HCT116 (cell line): ENCODE results near the gene IFNL4. TPM values are rescaled to one million over a fixed set of nuclear protein-coding genes. Genes with fewer than 3 reads are reported as not detected.
"Not testable (repeated sequence)": the region's sequence is repeated elsewhere in the genome, so short reads cannot be mapped to it uniquely, and the experiment has no call there.

Experiments
- ATAC-seq: fragments of 200-7000 bp; cut with Tn5 transposase; 2 replicates; pipeline ENCODE4 v1.9.1; 2020; ENCODE audit warnings: mild to moderate bottlenecking, moderate library complexity
- BruUV-seq: library from RNA; stranded (reverse); fragments of 400-500 nt; replicated peaks from 2 replicates; lab custom pipeline; 2021; lab: Mats Ljungman, UMichigan
- CTCF ChIA-PET: fragments of 300-600 bp; sonication (Branson Sonifier 250); formaldehyde crosslinking; loops from one replicate; lab custom pipeline; 2021; ENCODE audit warnings: antibody characterized with exemption; lab: Charles Lee
- POLR2A ChIA-PET: fragments of 300-600, 350-600 bp; sonication (Branson Sonifier 250); formaldehyde crosslinking; loops from one replicate; lab custom pipeline; 2021; ENCODE audit warnings: antibody characterized with exemption; lab: Charles Lee
- RAD21 ChIA-PET, 2 experiments: fragments of 300-600 bp; sonication (Branson Sonifier 250); formaldehyde crosslinking; loops; one replicate each; lab custom pipeline; 2023; ENCODE audit warnings: low total read pairs in 2 of 2; ENCODE audit not compliant: uncharacterized antibody in 2 of 2, unreplicated experiment in 2 of 2, low non-redundant PET in 1 of 2; lab: Charles Lee
- DNase-seq: peaks from one replicate; pipeline ENCODE4 v3.0.0-alpha.2; 2010; ENCODE audit warnings: low read depth, low spot score
- H2AFZ ChIP-seq: fragments of 200-600 bp; shearing (Covaris generic), sonication (generic); 2 replicates; pipeline ENCODE4 v1.6.1; 2017; ENCODE audit warnings: low read depth, mixed run types, mixed read lengths, antibody characterized with exemption, low read length; ENCODE audit not compliant: poor library complexity, severe bottlenecking
- H3K27ac ChIP-seq: 2 replicates; pipeline ENCODE4 v1.5.1; 2012; ENCODE audit warnings: low read depth, low read length
- H3K27me3 ChIP-seq: fragments of 200-600 bp; sonication (generic); 2 replicates; pipeline ENCODE4 v1.6.1; 2016; ENCODE audit warnings: mixed run types, low read length, mixed read lengths; ENCODE audit not compliant: insufficient read depth
- H3K36me3 ChIP-seq, 2 experiments: fragments of 200-500 bp in 1 of 2; fragments of 200-600 bp in 1 of 2; sonication (Bioruptor generic) in 1 of 2; sonication (generic) in 1 of 2; 2 replicates each; pipeline versions ENCODE4 v1.5.1 to v1.6.1; 2014 to 2016; ENCODE audit warnings: low read length in 2 of 2, inconsistent platforms in 1 of 2, mixed read lengths in 1 of 2, mixed run types in 1 of 2; ENCODE audit not compliant: insufficient read depth in 2 of 2, control insufficient read depth in 1 of 2
- H3K4me1 ChIP-seq, 2 experiments: fragments of 200-600 bp in 1 of 2; sonication (generic) in 1 of 2; 2 replicates each; pipeline versions ENCODE4 v1.5.1 to v1.6.1; 2012 to 2017; ENCODE audit warnings: low read length in 2 of 2, inconsistent platforms in 1 of 2, mild to moderate bottlenecking in 1 of 2, mixed read lengths in 1 of 2, mixed run types in 1 of 2, moderate library complexity in 1 of 2; ENCODE audit not compliant: insufficient read depth in 2 of 2, control insufficient read depth in 1 of 2
- H3K4me2 ChIP-seq: fragments of 200-600 bp; sonication (generic); 2 replicates; pipeline ENCODE4 v1.6.1; 2017; ENCODE audit warnings: mixed run types, low read length, mixed read lengths
- H3K4me3 ChIP-seq, 2 experiments: fragments of 200-600 bp in 1 of 2; sonication (generic) in 1 of 2; replicated peaks in 1 of 2; 2 replicates each; pipeline ENCODE4 v1.5.1; 2011 to 2016; ENCODE audit warnings: low read length in 2 of 2, control low read depth in 1 of 2, low read depth in 1 of 2, mild to moderate bottlenecking in 1 of 2, mixed read lengths in 1 of 2, mixed run types in 1 of 2
- H3K79me2 ChIP-seq: fragments of 200-600 bp; sonication (generic); 2 replicates; pipeline ENCODE4 v1.6.1; 2017; ENCODE audit warnings: mild to moderate bottlenecking, mixed run types, low read length, moderate library complexity, mixed read lengths; ENCODE audit not compliant: insufficient read depth
- H3K9ac ChIP-seq: fragments of 200-600 bp; sonication (generic); 2 replicates; pipeline ENCODE4 v1.6.1; 2016; ENCODE audit warnings: low read length, mixed read lengths
- H3K9me2 ChIP-seq: fragments of 200-600 bp; sonication (generic), shearing (Covaris generic); 2 replicates; pipeline ENCODE4 v1.6.1; 2017; ENCODE audit warnings: mixed run types, mild to moderate bottlenecking, moderate library complexity; ENCODE audit not compliant: insufficient read depth
- H3K9me3 ChIP-seq, 2 experiments: fragments of 200-500 bp in 1 of 2; fragments of 200-600 bp in 1 of 2; sonication (Bioruptor generic) in 1 of 2; sonication (generic) in 1 of 2; 2 replicates each; pipeline ENCODE4 v1.6.1; 2014 to 2017; ENCODE audit warnings: low read length in 2 of 2, mixed read lengths in 2 of 2, inconsistent platforms in 1 of 2, low read depth in 1 of 2, mild to moderate bottlenecking in 1 of 2, mixed run types in 1 of 2, moderate library complexity in 1 of 2; ENCODE audit not compliant: control insufficient read depth in 1 of 2, insufficient read depth in 1 of 2
- H4K20me1 ChIP-seq: fragments of 200-600 bp; sonication (generic), shearing (Covaris generic); 2 replicates; pipeline ENCODE4 v1.6.1; 2017; ENCODE audit warnings: mixed run types, mild to moderate bottlenecking, moderate library complexity; ENCODE audit not compliant: insufficient read depth
- CTCF ChIP-seq, 3 experiments: fragments of 200-600 bp in 1 of 3; sonication (generic) in 1 of 3; IDR thresholded peaks in 2 of 3; conservative IDR thresholded peaks in 1 of 3; 2 replicates each; pipeline ENCODE4 v1.5.1; 2012 to 2017; ENCODE audit warnings: low read depth in 2 of 3, low read length in 2 of 3, antibody characterized with exemption in 1 of 3, borderline replicate concordance in 1 of 3, control low read depth in 1 of 3, mild to moderate bottlenecking in 1 of 3, mixed read lengths in 1 of 3, mixed run types in 1 of 3, moderate library complexity in 1 of 3; ENCODE audit not compliant: insufficient read depth in 1 of 3
- JUND ChIP-seq: IDR thresholded peaks from 2 replicates; pipeline ENCODE4 v1.6.1; 2012
- POLR2A ChIP-seq: IDR thresholded peaks from 2 replicates; pipeline ENCODE4 v1.7.0; 2011; ENCODE audit warnings: borderline replicate concordance; ENCODE audit not compliant: insufficient read depth, insufficient read length; ENCODE audit errors: extremely low read depth
- POLR2AphosphoS5 ChIP-seq: IDR thresholded peaks from 2 replicates; pipeline ENCODE4 v1.6.1; 2011; ENCODE audit warnings: mild to moderate bottlenecking, low read depth, low read length, moderate library complexity
- REST ChIP-seq: IDR thresholded peaks from 2 replicates; pipeline ENCODE4 v1.6.1; 2012; ENCODE audit warnings: low read depth
- SIN3A ChIP-seq: IDR thresholded peaks from 2 replicates; pipeline ENCODE4 v1.6.1; 2012; ENCODE audit warnings: low read depth
- YY1 ChIP-seq: IDR thresholded peaks from 2 replicates; pipeline ENCODE4 v1.6.1; 2011; ENCODE audit warnings: low read length, low read depth, moderate library complexity, mild to moderate bottlenecking; ENCODE audit not compliant: insufficient replicate concordance; ENCODE audit errors: extremely low read depth
- ZFX ChIP-seq: fragments of 450-650 bp; IDR thresholded peaks from 2 replicates; pipeline ENCODE4 v1.6.1; 2017
- intact Hi-C: fragments of 100-400 bp; cut with micrococcal nuclease; formaldehyde crosslinking; loops from 2 replicates; pipeline ENCODE4 v1.10.0; 2022
- total RNA-seq: library from RNA; stranded (reverse); gene quantifications from one replicate; pipeline ENCODE4 v1.2.1, GENCODE V29; 2021; ENCODE audit not compliant: unreplicated experiment
- TF ChIP-seq, protein P1 (sequence below): IDR thresholded peaks from 2 replicates; pipeline ENCODE4 v1.6.1; 2012

Gene IFNL4
- total RNA-seq, 1 experiment from 2014 or later: not detected

DNA sequence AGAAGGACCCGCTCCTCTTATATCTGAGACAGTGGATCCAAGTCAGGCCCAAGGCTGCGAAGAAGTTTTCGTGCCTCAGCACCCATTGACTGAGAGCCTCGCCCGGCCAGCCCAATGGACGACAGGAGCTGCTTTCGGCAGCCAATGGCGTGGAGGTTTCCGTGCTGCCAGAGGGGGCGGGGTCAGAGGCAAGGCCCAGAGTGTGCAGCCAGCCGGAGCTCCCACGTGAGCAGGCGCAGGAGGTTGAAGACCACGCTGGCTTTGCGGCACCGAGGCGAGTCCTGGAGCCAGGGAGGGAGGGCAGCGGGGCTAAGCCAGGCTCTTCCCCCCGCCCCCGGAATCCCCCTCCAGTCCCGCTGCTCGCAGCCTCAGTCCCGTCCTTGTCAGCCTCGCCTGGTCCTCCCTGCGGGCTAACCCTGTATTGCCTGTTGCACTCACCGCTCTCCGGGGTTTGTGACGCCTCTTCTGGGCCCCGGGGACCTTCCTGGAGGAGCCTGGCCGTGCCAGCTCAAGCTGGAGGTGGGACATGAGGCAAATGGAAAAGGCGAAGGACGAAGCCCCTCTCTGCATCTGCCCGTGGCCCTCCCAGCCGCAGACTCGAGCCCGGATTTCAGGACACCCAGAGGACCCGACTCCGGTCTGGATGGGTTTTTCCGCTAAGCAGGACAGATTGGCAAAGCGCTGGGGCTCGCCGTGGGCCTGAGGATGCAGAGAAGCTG is 1.5 kb downstream of the IFNL4 start:
- ChIA-PET CTCF (no interaction called here), RAD21 (no interaction called here), POLR2A (no interaction called here)
- Histone ChIP-seq H3K9ac (no peak overlapping the region), H3K4me2 (no peak overlapping the region), H3K79me2 (no peaks in the 10 kb centered on the region), H3K9me3 (no peaks in the 10 kb centered on the region), H3K9me2 (no peaks in the 10 kb centered on the region), H3K27ac (no peak overlapping the region), H3K4me1 (no peaks in the 10 kb centered on the region), H3K36me3 (no peaks in the 10 kb centered on the region), H4K20me1 (no peaks in the 10 kb centered on the region), H2AFZ (no peak overlapping the region), H3K27me3 (no peaks in the 10 kb centered on the region), H3K4me3 (no peak overlapping the region)
- TF ChIP-seq REST (no peak), POLR2AphosphoS5 (no peak), YY1 (no peak), CTCF (IDR thresholded peaks at IDR 0.05 in 2 of 3, conservative IDR thresholded peaks at IDR 0.05 in 1 of 3; ENCODE audit: borderline replicate concordance in 1 of 3, insufficient read depth in 1 of 3, low read depth in 2 of 3, low read length in 2 of 3) (no peak), JUND (no peak), ZFX (no peak), SIN3A (no peak), POLR2A (no peak)
- TF ChIP-seq, protein P1, sequence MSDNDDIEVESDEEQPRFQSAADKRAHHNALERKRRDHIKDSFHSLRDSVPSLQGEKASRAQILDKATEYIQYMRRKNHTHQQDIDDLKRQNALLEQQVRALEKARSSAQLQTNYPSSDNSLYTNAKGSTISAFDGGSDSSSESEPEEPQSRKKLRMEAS: no peak
- intact Hi-C loops: no loop called here
- 0 out of 2 replicates have a peak, but pooled peaks have one; percentile 39 for ATAC-seq
- no peak for DNase-seq
- no TSS peak for BruUV-seq

GRCh38 chr19:39245166-39245565 is 3.5 kb downstream of the IFNL4 start:
- H3K79me2 ChIP-seq, H3K9me2 ChIP-seq, H2AFZ ChIP-seq, H3K27ac ChIP-seq, RAD21 ChIA-PET, H3K36me3 ChIP-seq, H4K20me1 ChIP-seq, POLR2A ChIA-PET, H3K9ac ChIP-seq, H3K9me3 ChIP-seq, BruUV-seq, H3K4me1 ChIP-seq, H3K27me3 ChIP-seq, H3K4me2 ChIP-seq, H3K4me3 ChIP-seq, CTCF ChIA-PET, DNase-seq, intact Hi-C loops: not testable (repeated sequence)
- ATAC-seq: peak; percentile 97
